SK-N-SH (cell line): ENCODE data around the gene KRTAP2-3. TPM values are rescaled to one million over a fixed set of nuclear protein-coding genes. Genes with fewer than 3 reads are reported as not detected.
A peak's percentile ranks its signal among the peaks of the same experiment; 100 is the strongest.
"Not testable (repeated sequence)": the region's sequence is repeated elsewhere in the genome, so short reads cannot be mapped to it uniquely, and the experiment has no call there.

ENCODE experiments used
- CTCF ChIA-PET: fragments of 300-600, 350-600 bp; formaldehyde crosslinking; extraction: SDS; loops from one replicate; lab custom pipeline; 2021; lab: Yijun Ruan, JAX
- POLR2A ChIA-PET: fragments of 350-600 bp; sonication (Branson Sonifier 250); formaldehyde crosslinking; extraction: SDS; loops from one replicate; lab custom pipeline; 2020; ENCODE audit warnings: antibody characterized with exemption, inconsistent platforms; lab: Yijun Ruan, JAX
- DNase-seq: peaks from one replicate; pipeline ENCODE4 v3.0.0; 2012
- H2AFZ ChIP-seq: fragments of 200-600 bp; sonication (generic); 2 replicates; pipeline ENCODE4 v1.8.1; 2016; ENCODE audit warnings: antibody characterized with exemption, mild to moderate bottlenecking, low read depth
- H3F3A ChIP-seq: fragments of 200-600 bp; sonication (generic); replicated peaks from 2 replicates; pipeline ENCODE3; 2016; ENCODE audit warnings: antibody characterized with exemption, mild to moderate bottlenecking; ENCODE audit not compliant: insufficient read depth
- H3K27ac ChIP-seq, 2 experiments: fragments of 200-500 bp in 1 of 2; fragments of 200-600 bp in 1 of 2; sonication (Bioruptor generic) in 1 of 2; sonication (generic), shearing (Covaris generic) in 1 of 2; 2 replicates each; pipeline versions ENCODE4 v1.5.1 to v1.6.1; 2014 to 2016; ENCODE audit warnings: low read depth in 2 of 2, inconsistent platforms in 1 of 2, low read length in 1 of 2, mild to moderate bottlenecking in 1 of 2, mixed read lengths in 1 of 2
- H3K27me3 ChIP-seq: fragments of 200-600 bp; sonication (generic), shearing (Covaris generic); 2 replicates; pipeline ENCODE4 v1.6.1; 2016; ENCODE audit warnings: mixed run types; ENCODE audit not compliant: insufficient read depth
- H3K36me3 ChIP-seq, 2 experiments: fragments of 200-500 bp in 1 of 2; fragments of 200-600 bp in 1 of 2; sonication (Bioruptor generic) in 1 of 2; sonication (generic) in 1 of 2; replicated peaks in 1 of 2; 2 replicates each; pipeline versions ENCODE3 to v1.5.1; 2014 to 2016; ENCODE audit warnings: low read length in 1 of 2, mild to moderate bottlenecking in 1 of 2; ENCODE audit not compliant: insufficient read depth in 2 of 2, control insufficient read depth in 1 of 2
- H3K4me1 ChIP-seq, 2 experiments: fragments of 200-500 bp in 1 of 2; fragments of 200-600 bp in 1 of 2; sonication (Bioruptor generic) in 1 of 2; sonication (generic), shearing (Covaris generic) in 1 of 2; 2 replicates each; pipeline versions ENCODE4 v1.5.1 to v1.6.1; 2014 to 2016; ENCODE audit warnings: low read depth in 1 of 2, low read length in 1 of 2, mixed run types in 1 of 2; ENCODE audit not compliant: insufficient read depth in 2 of 2, control insufficient read depth in 1 of 2
- H3K4me2 ChIP-seq: fragments of 200-600 bp; sonication (generic), shearing (Covaris generic); 2 replicates; pipeline ENCODE4 v1.6.1; 2017; ENCODE audit warnings: mixed run types
- H3K4me3 ChIP-seq, 2 experiments: fragments of 200-500 bp in 1 of 2; fragments of 200-600 bp in 1 of 2; sonication (Bioruptor generic) in 1 of 2; sonication (generic), shearing (Covaris generic) in 1 of 2; 2 replicates each; pipeline versions ENCODE4 v1.5.1 to v1.8.1; 2014 to 2016; ENCODE audit warnings: low read depth in 2 of 2, inconsistent platforms in 1 of 2, low read length in 1 of 2, mild to moderate bottlenecking in 1 of 2, mixed read lengths in 1 of 2, moderate library complexity in 1 of 2
- H3K79me2 ChIP-seq: fragments of 200-600 bp; sonication (generic); 2 replicates; pipeline ENCODE4 v1.8.1; 2017; ENCODE audit warnings: mild to moderate bottlenecking; ENCODE audit not compliant: insufficient read depth
- H3K9ac ChIP-seq: fragments of 200-600 bp; sonication (generic); 2 replicates; pipeline ENCODE4 v1.6.1; 2017; ENCODE audit warnings: mixed run types
- H3K9me2 ChIP-seq: fragments of 200-600 bp; sonication (generic); 2 replicates; pipeline ENCODE4 v1.6.1; 2017; ENCODE audit warnings: mixed run types
- H3K9me3 ChIP-seq: fragments of 200-600 bp; sonication (generic); 2 replicates; pipeline ENCODE4 v1.6.1; 2017; ENCODE audit warnings: mixed run types, mild to moderate bottlenecking, moderate library complexity
- H4K20me1 ChIP-seq: fragments of 200-600 bp; sonication (generic); 2 replicates; pipeline ENCODE4 v1.6.1; 2017; ENCODE audit warnings: mild to moderate bottlenecking, mixed run types; ENCODE audit not compliant: insufficient read depth
- CHD2 ChIP-seq: fragments of 150-350 bp; IDR thresholded peaks from 2 replicates; pipeline ENCODE4 v1.6.1; 2018; ENCODE audit warnings: low read length; ENCODE audit not compliant: partially characterized antibody
- ELF1 ChIP-seq: IDR thresholded peaks from 2 replicates; pipeline ENCODE4 v1.4.0; 2012
- EP300 ChIP-seq, 2 experiments: IDR thresholded peaks; 2 replicates each; pipeline versions ENCODE4 v1.4.0 to v1.6.1; 2012; ENCODE audit warnings: borderline replicate concordance in 1 of 2, low read depth in 1 of 2, low read length in 1 of 2
- EZH2phosphoT487 ChIP-seq: fragments of 200-600 bp; sonication (generic); IDR thresholded peaks from 2 replicates; pipeline ENCODE4 v1.6.1; 2017; ENCODE audit warnings: low read depth, mixed run types, mild to moderate bottlenecking, antibody characterized with exemption, moderate library complexity, borderline replicate concordance
- FOXJ3 ChIP-seq: sonication (generic); formaldehyde crosslinking; IDR thresholded peaks from 2 replicates; pipeline ENCODE4 v1.5.1; 2020; ENCODE audit warnings: mild to moderate bottlenecking, missing genetic modification reagents
- MEF2A ChIP-seq: IDR thresholded peaks from 2 replicates; pipeline ENCODE4 v1.4.0; 2012; ENCODE audit warnings: low read depth, borderline replicate concordance
- MXI1 ChIP-seq: IDR thresholded peaks from 2 replicates; pipeline ENCODE4 v1.6.1; 2012; ENCODE audit warnings: mild to moderate bottlenecking, low read depth, low read length, improper control_type of control experiment
- PBX3 ChIP-seq: IDR thresholded peaks from 2 replicates; pipeline ENCODE4; 2012
- POLR2AphosphoS5 ChIP-seq: IDR thresholded peaks from 2 replicates; pipeline ENCODE4 v1.6.1; 2012; ENCODE audit warnings: low read depth, low read length
- RCOR1 ChIP-seq: fragments of 150-350 bp; IDR thresholded peaks from 2 replicates; pipeline ENCODE4 v1.6.1; 2017; ENCODE audit warnings: antibody characterized with exemption, low read length
- RFX5 ChIP-seq: IDR thresholded peaks from 2 replicates; pipeline ENCODE4 v1.6.1; 2012; ENCODE audit warnings: mild to moderate bottlenecking, improper control_type of control experiment, low read length
- SIN3A ChIP-seq: IDR thresholded peaks from 2 replicates; pipeline ENCODE4 v1.6.1; 2012; ENCODE audit warnings: low read depth, mild to moderate bottlenecking, low read length, moderate library complexity, borderline replicate concordance
- SMC3 ChIP-seq: IDR thresholded peaks from 2 replicates; pipeline ENCODE4 v1.6.1; 2012; ENCODE audit warnings: low read depth, low read length, improper control_type of control experiment
- TAF1 ChIP-seq: IDR thresholded peaks from 2 replicates; pipeline ENCODE4 v1.6.1; 2012; ENCODE audit warnings: low read depth, mild to moderate bottlenecking, low read length, moderate library complexity, borderline replicate concordance
- TCF12 ChIP-seq: IDR thresholded peaks from 2 replicates; pipeline ENCODE4 v1.4.0; 2012
- TEAD4 ChIP-seq: IDR thresholded peaks from 2 replicates; pipeline ENCODE4 v1.4.0; 2012; ENCODE audit warnings: mild to moderate bottlenecking, borderline replicate concordance; ENCODE audit not compliant: insufficient read depth
- WGBS: methylation state at CpG from one replicate; pipeline ENCODE4 v1.1.6; 2017; ENCODE audit warnings: low lambda C conversion rate; 5-methylcytosine and 5-hydroxymethylcytosine counted together
- polyA plus RNA-seq, 3 experiments: library from polyadenylated mRNA; depleted of rRNA; stranded (reverse); fragments of >200 nt; gene quantifications; 2 replicates each; pipeline ENCODE4 v1.2.3, GENCODE V29; 2012
- TF ChIP-seq, protein P1 (sequence below): IDR thresholded peaks from 2 replicates; pipeline ENCODE4 v1.6.1; 2012; ENCODE audit warnings: mild to moderate bottlenecking, low read depth, low read length, moderate library complexity
- TF ChIP-seq, protein P2 (sequence below): fragments of 200-600 bp; sonication (generic); IDR thresholded peaks from 2 replicates; pipeline ENCODE4 v1.6.1; 2017; ENCODE audit warnings: antibody characterized with exemption, mild to moderate bottlenecking, moderate library complexity
- TF ChIP-seq, protein P3 (sequence below): fragments of 150-350 bp; IDR thresholded peaks from 2 replicates; pipeline ENCODE4 v1.6.1; 2017; ENCODE audit warnings: antibody characterized with exemption, low read length, low read depth, borderline replicate concordance

The KRTAP2-3 gene
- polyA plus RNA-seq, 1 of the 3 experiments (the other 2 are of a cell fraction) = 0.39 TPM

- H3K36me3 ChIP-seq = no peaks in the 10 kb centered on the region
- H3K9ac ChIP-seq = no peak overlapping the region
- ChIA-PET CTCF (no interaction called here), POLR2A (no interaction called here)
- H3K4me2 ChIP-seq = no peak overlapping the region
- peaks cover 3% of the 10 kb centered on the region for H3F3A ChIP-seq
- no peaks in the 10 kb centered on the region for H3K79me2 ChIP-seq
- no peak overlapping the region for H3K27ac ChIP-seq
- TF ChIP-seq CHD2 = no peak
- no peak for TF ChIP-seq TCF12
- TF ChIP-seq TAF1 = no peak
- TF ChIP-seq, protein P1, sequence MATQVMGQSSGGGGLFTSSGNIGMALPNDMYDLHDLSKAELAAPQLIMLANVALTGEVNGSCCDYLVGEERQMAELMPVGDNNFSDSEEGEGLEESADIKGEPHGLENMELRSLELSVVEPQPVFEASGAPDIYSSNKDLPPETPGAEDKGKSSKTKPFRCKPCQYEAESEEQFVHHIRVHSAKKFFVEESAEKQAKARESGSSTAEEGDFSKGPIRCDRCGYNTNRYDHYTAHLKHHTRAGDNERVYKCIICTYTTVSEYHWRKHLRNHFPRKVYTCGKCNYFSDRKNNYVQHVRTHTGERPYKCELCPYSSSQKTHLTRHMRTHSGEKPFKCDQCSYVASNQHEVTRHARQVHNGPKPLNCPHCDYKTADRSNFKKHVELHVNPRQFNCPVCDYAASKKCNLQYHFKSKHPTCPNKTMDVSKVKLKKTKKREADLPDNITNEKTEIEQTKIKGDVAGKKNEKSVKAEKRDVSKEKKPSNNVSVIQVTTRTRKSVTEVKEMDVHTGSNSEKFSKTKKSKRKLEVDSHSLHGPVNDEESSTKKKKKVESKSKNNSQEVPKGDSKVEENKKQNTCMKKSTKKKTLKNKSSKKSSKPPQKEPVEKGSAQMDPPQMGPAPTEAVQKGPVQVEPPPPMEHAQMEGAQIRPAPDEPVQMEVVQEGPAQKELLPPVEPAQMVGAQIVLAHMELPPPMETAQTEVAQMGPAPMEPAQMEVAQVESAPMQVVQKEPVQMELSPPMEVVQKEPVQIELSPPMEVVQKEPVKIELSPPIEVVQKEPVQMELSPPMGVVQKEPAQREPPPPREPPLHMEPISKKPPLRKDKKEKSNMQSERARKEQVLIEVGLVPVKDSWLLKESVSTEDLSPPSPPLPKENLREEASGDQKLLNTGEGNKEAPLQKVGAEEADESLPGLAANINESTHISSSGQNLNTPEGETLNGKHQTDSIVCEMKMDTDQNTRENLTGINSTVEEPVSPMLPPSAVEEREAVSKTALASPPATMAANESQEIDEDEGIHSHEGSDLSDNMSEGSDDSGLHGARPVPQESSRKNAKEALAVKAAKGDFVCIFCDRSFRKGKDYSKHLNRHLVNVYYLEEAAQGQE = no peak
- TF ChIP-seq, protein P2, sequence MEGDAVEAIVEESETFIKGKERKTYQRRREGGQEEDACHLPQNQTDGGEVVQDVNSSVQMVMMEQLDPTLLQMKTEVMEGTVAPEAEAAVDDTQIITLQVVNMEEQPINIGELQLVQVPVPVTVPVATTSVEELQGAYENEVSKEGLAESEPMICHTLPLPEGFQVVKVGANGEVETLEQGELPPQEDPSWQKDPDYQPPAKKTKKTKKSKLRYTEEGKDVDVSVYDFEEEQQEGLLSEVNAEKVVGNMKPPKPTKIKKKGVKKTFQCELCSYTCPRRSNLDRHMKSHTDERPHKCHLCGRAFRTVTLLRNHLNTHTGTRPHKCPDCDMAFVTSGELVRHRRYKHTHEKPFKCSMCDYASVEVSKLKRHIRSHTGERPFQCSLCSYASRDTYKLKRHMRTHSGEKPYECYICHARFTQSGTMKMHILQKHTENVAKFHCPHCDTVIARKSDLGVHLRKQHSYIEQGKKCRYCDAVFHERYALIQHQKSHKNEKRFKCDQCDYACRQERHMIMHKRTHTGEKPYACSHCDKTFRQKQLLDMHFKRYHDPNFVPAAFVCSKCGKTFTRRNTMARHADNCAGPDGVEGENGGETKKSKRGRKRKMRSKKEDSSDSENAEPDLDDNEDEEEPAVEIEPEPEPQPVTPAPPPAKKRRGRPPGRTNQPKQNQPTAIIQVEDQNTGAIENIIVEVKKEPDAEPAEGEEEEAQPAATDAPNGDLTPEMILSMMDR = no peak
- TF ChIP-seq TEAD4 = no peak
- no peak for TF ChIP-seq EZH2phosphoT487
- TF ChIP-seq MEF2A = no peak
- no peak for TF ChIP-seq PBX3
- TF ChIP-seq MXI1 = no peak
- no peak for TF ChIP-seq RFX5
- no peak for TF ChIP-seq ELF1
- no peak for TF ChIP-seq POLR2AphosphoS5
- TF ChIP-seq SMC3 = no peak
- no peak for TF ChIP-seq RCOR1
- TF ChIP-seq SIN3A = no peak
- TF ChIP-seq, protein P3, sequence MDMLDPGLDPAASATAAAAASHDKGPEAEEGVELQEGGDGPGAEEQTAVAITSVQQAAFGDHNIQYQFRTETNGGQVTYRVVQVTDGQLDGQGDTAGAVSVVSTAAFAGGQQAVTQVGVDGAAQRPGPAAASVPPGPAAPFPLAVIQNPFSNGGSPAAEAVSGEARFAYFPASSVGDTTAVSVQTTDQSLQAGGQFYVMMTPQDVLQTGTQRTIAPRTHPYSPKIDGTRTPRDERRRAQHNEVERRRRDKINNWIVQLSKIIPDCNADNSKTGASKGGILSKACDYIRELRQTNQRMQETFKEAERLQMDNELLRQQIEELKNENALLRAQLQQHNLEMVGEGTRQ = no peak
- TF ChIP-seq FOXJ3 (CRISPR knock-in tag) = no peak
- TF ChIP-seq EP300 (IDR thresholded peaks at IDR 0.05; ENCODE audit: borderline replicate concordance in 1 of 2, low read depth in 1 of 2, low read length in 1 of 2) = no peak
- no peak overlapping the region for H3K4me3 ChIP-seq
- no peak overlapping the region for H2AFZ ChIP-seq
- WGBS = 6% methylated on average over 1 of the region's 1 CpG
- H3K27me3 ChIP-seq = no peaks in the 10 kb centered on the region
- H3K9me2 ChIP-seq = no peaks in the 10 kb centered on the region
- no peaks in the 10 kb centered on the region; a peak in 1 of 4 replicates for H3K4me1 ChIP-seq
- peaks cover 9% of the 10 kb centered on the region; the same call in 1 of the 2 replicates for H3K9me3 ChIP-seq
- H4K20me1 ChIP-seq = no peaks in the 10 kb centered on the region
- DNase-seq = no peak
These were observed 48.1 kb upstream of the KRTAP2-3 start for GRCh38 chr17:41107941-41108450.

- WGBS = 19% methylated on average over 3 of the region's 10 CpGs
- H3K4me1 ChIP-seq, H3K9me2 ChIP-seq, H2AFZ ChIP-seq, CTCF ChIA-PET, H3F3A ChIP-seq, H3K9me3 ChIP-seq, H3K79me2 ChIP-seq, H3K36me3 ChIP-seq, H3K27me3 ChIP-seq, DNase-seq, H3K4me3 ChIP-seq, POLR2A ChIA-PET, H3K9ac ChIP-seq, H4K20me1 ChIP-seq, H3K27ac ChIP-seq: not testable (repeated sequence)
- H3K4me2 ChIP-seq = peak within 1 kb of the TSS; percentile 40; the same call in 1 of the 2 replicates
These were observed 45.4 kb upstream of the KRTAP2-3 start, which contains the start of gene KRTAP4-9 for GRCh38 chr17:41105347-41105746. TSS of gene KRTAP4-9 (plus strand) at chr17:41105389. CDS start at chr17:41105389, 0 bp downstream.
